ENCODE data around the gene SP100. TPM values are rescaled to one million over a fixed set of nuclear protein-coding genes. Genes with fewer than 3 reads are reported as not detected.
"Not testable (repeated sequence)": the region's sequence is repeated elsewhere in the genome, so short reads cannot be mapped to it uniquely, and the experiment has no call there.

Gene SP100
- 5.5 and 6.2 TPM in 2 replicates for total RNA-seq (2014; rRNA removed; shearing (Covaris generic))

- DNase-seq: peak; percentile 44 to 62
- Histone ChIP-seq H3K9me3 (replicated peaks) (no peaks in the 10 kb centered on the region), H3K27me3 (no peaks in the 10 kb centered on the region), H3K27ac (peak within 1 kb of the TSS; percentile 21), H3K4me1 (peaks cover 2% of the 10 kb centered on the region; the same call in 1 of the 2 replicates), H3K36me3 (no peaks in the 10 kb centered on the region), H3K4me3 (peak within 1 kb of the TSS; percentile 56)
These were observed at the start of gene SP100 for GRCh38 chr2:230416061-230416721. TSS of gene SP100 (plus strand) at chr2:230416201. CDS start at chr2:230416297, 96 bp downstream.

DNA sequence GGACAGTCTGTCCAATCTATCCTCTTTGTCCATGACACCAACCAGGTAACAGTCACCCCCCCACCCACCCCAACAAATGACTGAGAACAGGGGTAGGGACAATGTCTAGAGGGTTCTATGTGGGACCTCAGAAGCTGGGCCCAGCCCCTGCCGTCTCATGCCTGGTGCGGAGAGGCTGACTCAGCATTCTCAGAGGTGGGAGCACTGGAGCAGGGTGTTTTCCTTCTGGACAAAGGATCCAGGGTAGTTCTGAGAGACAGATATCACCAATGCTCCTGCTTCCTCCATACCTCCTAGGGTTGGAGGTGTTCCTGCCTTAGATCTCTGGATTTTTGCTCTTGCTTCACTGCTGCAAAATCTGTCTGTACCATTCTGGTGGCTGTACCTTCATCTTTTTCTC, 33.9 kb upstream of the SP100 start:
- DNase-seq: no peak
- H3K27me3 ChIP-seq: no peaks in the 10 kb centered on the region
- H3K36me3 ChIP-seq: no peaks in the 10 kb centered on the region
- no peak overlapping the region for H3K27ac ChIP-seq
- no peaks in the 10 kb centered on the region for H3K9me3 ChIP-seq (replicated peaks)
- H3K4me1 ChIP-seq: no peaks in the 10 kb centered on the region
- H3K4me3 ChIP-seq: no peak overlapping the region

DNA sequence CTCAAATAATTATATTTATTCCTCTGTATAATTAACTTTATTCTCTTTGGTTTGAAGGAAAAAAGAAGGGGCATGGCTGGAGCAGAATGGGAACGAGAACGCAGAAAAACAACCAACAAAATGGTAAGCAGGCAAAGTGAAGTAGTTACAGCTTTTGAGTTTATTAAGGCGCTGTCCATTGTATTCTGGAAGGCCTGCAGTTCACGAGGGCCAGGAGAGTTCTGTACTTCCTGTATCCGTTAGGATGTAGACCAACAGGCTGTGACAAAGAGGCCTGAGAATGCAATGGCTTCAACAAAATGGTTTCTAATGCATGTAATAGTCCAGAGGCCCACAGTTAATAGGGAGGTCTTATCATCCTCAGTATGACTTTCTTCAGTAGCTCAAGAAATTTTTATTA, 32.5 kb upstream of the SP100 start:
- no peaks in the 10 kb centered on the region for H3K4me1 ChIP-seq
- no peak overlapping the region for H3K27ac ChIP-seq
- DNase-seq: no peak
- no peaks in the 10 kb centered on the region for H3K36me3 ChIP-seq
- no peak overlapping the region for H3K4me3 ChIP-seq
- H3K9me3 ChIP-seq (replicated peaks): no peaks in the 10 kb centered on the region
- no peaks in the 10 kb centered on the region for H3K27me3 ChIP-seq

GRCh38 chr2:230384986-230385385, 31.0 kb upstream of the SP100 start:
- H3K36me3 ChIP-seq: no peaks in the 10 kb centered on the region
- H3K4me3 ChIP-seq: no peak overlapping the region
- H3K27me3 ChIP-seq: no peaks in the 10 kb centered on the region
- no peak overlapping the region for H3K27ac ChIP-seq
- DNase-seq: no peak
- no peaks in the 10 kb centered on the region for H3K9me3 ChIP-seq (replicated peaks)
- no peaks in the 10 kb centered on the region for H3K4me1 ChIP-seq

DNA sequence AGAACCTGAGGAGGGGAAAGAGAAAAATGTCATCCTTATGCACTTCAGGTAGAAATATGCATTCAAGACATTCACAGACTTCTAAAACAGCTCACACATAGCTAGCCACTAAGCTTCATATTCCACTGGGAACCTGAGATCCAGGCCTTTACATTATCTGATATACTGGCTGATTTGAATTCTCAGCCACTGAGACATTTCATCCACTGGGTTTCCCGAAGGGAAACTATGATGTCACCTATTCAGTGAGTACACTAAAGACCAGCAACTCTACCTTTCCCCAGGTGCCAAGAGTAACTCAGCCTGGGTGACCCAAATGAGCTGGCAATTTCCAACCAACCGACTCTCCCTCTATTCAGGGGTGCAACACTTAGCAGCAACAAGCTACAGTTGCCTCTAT, 21.7 kb upstream of the SP100 start:
- no peak overlapping the region for H3K4me3 ChIP-seq
- H3K36me3 ChIP-seq: no peaks in the 10 kb centered on the region

GRCh38 chr2:230398698-230399097, 17.3 kb upstream of the SP100 start:
- not testable (repeated sequence) for H3K9me3 ChIP-seq (replicated peaks); H3K36me3 ChIP-seq; DNase-seq; H3K27me3 ChIP-seq; H3K4me3 ChIP-seq; H3K4me1 ChIP-seq; H3K27ac ChIP-seq

More for the DNA sequence above, 21.7 kb upstream of the SP100 start:
- Histone ChIP-seq H3K27me3 (no peaks in the 10 kb centered on the region), H3K9me3 (replicated peaks) (no peaks in the 10 kb centered on the region), H3K27ac (no peak overlapping the region), H3K4me1 (no peaks in the 10 kb centered on the region)
- no peak for DNase-seq

DNA sequence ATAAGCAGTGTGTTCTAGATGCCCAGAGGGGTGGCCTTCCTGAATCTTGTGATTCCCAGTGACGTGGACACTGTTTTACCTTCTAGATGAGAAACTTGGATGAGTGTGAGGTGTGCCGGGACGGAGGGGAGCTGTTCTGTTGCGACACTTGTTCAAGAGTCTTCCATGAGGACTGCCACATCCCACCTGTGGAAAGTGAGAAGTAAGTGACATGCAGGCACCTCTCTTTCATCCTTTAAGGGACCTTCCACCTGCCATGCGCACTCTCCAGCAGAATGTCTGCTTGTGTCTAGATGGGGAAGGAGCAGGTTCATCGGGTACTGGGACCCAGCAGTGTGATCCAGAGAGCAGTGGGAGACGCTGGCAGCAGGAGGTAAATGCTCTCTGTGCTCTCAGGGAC, 16.0 kb upstream of the SP100 start:
- Histone ChIP-seq H3K4me1 (no peaks in the 10 kb centered on the region), H3K36me3 (no peaks in the 10 kb centered on the region), H3K4me3 (no peak overlapping the region), H3K27me3 (no peaks in the 10 kb centered on the region), H3K27ac (no peak overlapping the region), H3K9me3 (replicated peaks) (no peaks in the 10 kb centered on the region)
- DNase-seq: no peak

DNA sequence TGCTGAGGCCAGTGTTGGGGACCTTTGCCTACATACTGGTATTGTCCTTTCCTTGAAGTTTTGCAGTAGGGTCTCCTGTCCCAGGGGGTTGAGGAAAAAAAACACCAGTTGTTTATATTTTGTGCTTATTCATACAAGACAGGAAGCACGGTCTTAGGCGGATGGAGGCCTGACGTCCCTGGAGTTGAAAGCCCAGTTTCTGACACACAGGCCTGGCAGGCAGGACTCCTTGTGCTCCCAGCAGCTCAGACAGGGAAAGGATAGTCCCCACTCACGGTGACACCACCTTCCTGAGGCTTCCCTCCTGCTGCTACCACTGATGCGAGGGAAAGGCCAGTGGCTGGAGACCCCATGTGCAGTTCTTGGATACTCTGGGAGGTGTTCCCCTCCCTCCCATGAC, 15.5 kb upstream of the SP100 start:
- Histone ChIP-seq H3K4me3 (no peak overlapping the region), H3K4me1 (no peaks in the 10 kb centered on the region), H3K36me3 (no peaks in the 10 kb centered on the region), H3K27ac (no peak overlapping the region), H3K9me3 (replicated peaks) (no peaks in the 10 kb centered on the region), H3K27me3 (no peaks in the 10 kb centered on the region)
- no peak for DNase-seq

DNA sequence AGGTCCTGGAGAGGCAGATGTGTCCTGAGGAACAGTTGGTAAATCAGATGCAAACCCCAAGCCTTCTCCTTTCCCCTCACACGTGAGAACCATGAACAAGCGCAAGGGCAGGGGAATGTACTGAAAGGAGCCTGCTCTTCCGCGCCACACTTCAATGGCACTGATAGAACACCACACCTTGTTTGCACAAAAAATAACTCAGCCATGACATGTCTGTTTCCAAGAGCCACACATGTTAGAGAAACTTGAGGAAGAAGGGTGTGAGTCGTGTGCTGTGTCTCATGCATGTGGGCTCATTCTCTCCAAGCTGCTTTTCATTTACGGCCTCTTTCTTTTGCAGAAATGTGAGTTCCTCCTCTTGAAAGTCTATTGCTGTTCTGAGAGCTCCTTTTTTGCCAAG, 15.0 kb upstream of the SP100 start:
- H3K27me3 ChIP-seq; H3K9me3 ChIP-seq (replicated peaks); H3K27ac ChIP-seq; H3K4me1 ChIP-seq; H3K4me3 ChIP-seq; DNase-seq; H3K36me3 ChIP-seq: not testable (repeated sequence)

- no peak overlapping the region for H3K4me3 ChIP-seq
- no peaks in the 10 kb centered on the region for H3K9me3 ChIP-seq (replicated peaks)
- H3K4me1 ChIP-seq: no peaks in the 10 kb centered on the region
- H3K27ac ChIP-seq: no peak overlapping the region
- no peaks in the 10 kb centered on the region for H3K36me3 ChIP-seq
- H3K27me3 ChIP-seq: no peaks in the 10 kb centered on the region
- no peak for DNase-seq
These were observed 12.3 kb upstream of the SP100 start for GRCh38 chr2:230403746-230404145.

DNA sequence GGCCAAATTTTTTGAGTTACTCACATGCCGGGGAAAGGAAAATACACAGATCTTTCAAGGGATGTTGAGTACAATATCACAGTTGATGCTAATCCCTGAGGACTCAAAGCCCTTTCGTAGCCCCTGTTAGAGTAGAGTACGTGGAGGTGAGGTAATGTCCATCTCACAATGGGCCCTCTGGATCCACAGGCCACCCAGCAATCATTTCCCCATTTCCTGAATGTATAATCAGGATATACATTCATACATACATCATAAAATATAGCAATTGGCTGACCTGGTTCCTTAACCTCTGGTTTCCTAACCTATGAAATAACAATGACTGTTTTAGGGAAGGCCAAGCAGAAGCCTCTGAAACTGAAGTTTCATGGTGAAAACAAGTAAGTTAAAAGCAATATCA, 10.2 kb upstream of the SP100 start:
- Histone ChIP-seq H3K27me3 (no peaks in the 10 kb centered on the region), H3K4me1 (no peaks in the 10 kb centered on the region), H3K9me3 (replicated peaks) (no peaks in the 10 kb centered on the region), H3K4me3 (no peak overlapping the region), H3K27ac (no peak overlapping the region), H3K36me3 (no peaks in the 10 kb centered on the region)
- no peak for DNase-seq

GRCh38 chr2:230408244-230408842, 7.7 kb upstream of the SP100 start:
- Histone ChIP-seq H3K9me3 (replicated peaks) (no peaks in the 10 kb centered on the region), H3K27ac (no peak overlapping the region)

GRCh38 chr2:230409316-230409715, 6.7 kb upstream of the SP100 start:
- DNase-seq; H3K4me3 ChIP-seq; H3K4me1 ChIP-seq; H3K9me3 ChIP-seq (replicated peaks); H3K36me3 ChIP-seq; H3K27ac ChIP-seq; H3K27me3 ChIP-seq: not testable (repeated sequence)

More at GRCh38 chr2:230408244-230408842, 7.7 kb upstream of the SP100 start:
- Histone ChIP-seq H3K27me3 (no peaks in the 10 kb centered on the region), H3K4me3 (no peak overlapping the region), H3K36me3 (no peaks in the 10 kb centered on the region), H3K4me1 (no peaks in the 10 kb centered on the region)
- DNase-seq: no peak

- no peak overlapping the region for H3K4me3 ChIP-seq
- DNase-seq: no peak
- no peaks in the 10 kb centered on the region for H3K9me3 ChIP-seq (replicated peaks)
- no peaks in the 10 kb centered on the region for H3K36me3 ChIP-seq
- no peaks in the 10 kb centered on the region for H3K27me3 ChIP-seq
- H3K4me1 ChIP-seq: no peaks in the 10 kb centered on the region
- H3K27ac ChIP-seq: no peak overlapping the region
These were observed 5.7 kb upstream of the SP100 start for GRCh38 chr2:230410263-230410662.

DNA sequence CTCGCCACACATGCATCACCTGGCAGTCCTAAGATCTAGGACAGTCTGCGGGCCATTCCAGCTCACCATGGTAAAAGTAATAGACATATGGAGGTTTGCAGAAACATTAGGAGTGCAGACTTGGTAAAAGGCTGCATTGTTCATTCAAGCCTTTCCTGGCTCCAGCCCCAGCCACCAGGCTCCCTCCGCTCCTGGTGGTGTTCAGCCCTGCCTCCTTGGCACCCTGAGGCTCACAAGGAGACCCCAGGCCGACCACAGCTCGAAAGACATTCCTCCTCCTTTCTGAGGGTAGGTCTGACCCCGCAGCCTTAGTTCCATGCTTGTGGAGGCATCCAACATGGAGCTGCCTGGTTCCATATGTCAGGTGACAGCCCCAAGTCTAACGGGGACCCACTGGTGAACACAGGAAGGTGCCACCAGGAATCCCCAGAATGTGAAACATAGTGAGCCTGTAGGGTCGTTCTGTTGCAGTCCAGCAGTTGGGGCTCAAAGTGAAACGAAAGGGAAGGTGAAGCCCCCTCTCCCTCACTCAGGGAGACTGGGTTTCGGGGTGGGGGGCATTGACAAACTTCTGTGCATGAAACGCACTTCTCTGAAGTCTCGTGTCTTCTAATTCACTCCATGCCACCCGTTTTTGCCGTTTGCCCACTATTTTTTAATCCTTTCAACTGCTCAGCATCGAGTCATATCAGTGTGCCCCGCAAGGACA, 5.0 kb upstream of the SP100 start:
- H3K27ac ChIP-seq: no peak overlapping the region
- H3K9me3 ChIP-seq (replicated peaks): no peaks in the 10 kb centered on the region
- H3K27me3 ChIP-seq: no peaks in the 10 kb centered on the region
- H3K4me3 ChIP-seq: peak overlapping the region; percentile 64
- H3K36me3 ChIP-seq: no peaks in the 10 kb centered on the region
- no peaks in the 10 kb centered on the region for H3K4me1 ChIP-seq
- DNase-seq: peak in 1 of 2 experiments; percentile 10
